Panc1 (cell line): ENCODE data around the gene MARCKSL1. TPM values are rescaled to one million over a fixed set of nuclear protein-coding genes. Genes with fewer than 3 reads are reported as not detected.

Experiments used
- ATAC-seq: fragments of 200-7000 bp; cut with Tn5 transposase; 2 replicates; pipeline ENCODE4 v1.9.1; 2020; ENCODE audit warnings: mild to moderate bottlenecking, moderate library complexity
- BruUV-seq: library from RNA; stranded (reverse); fragments of 400-500 nt; replicated peaks from 2 replicates; lab custom pipeline; 2021; lab: Mats Ljungman, UMichigan
- CTCF ChIA-PET: fragments of 300-600 bp; sonication (Branson Sonifier 250); formaldehyde crosslinking; loops from one replicate; lab custom pipeline; 2022; ENCODE audit warnings: antibody characterized with exemption; lab: Charles Lee
- POLR2A ChIA-PET: fragments of 300-600 bp; sonication (Branson Sonifier 250); formaldehyde crosslinking; loops from one replicate; lab custom pipeline; 2022; ENCODE audit warnings: antibody characterized with exemption; lab: Charles Lee
- DNase-seq: peaks from one replicate; pipeline ENCODE4 v3.0.0-alpha.2; 2010; ENCODE audit warnings: low read depth, low spot score
- H3K27ac ChIP-seq: 2 replicates; pipeline ENCODE4 v1.5.1; 2011; ENCODE audit warnings: mild to moderate bottlenecking, low read length, inconsistent platforms
- H3K27me3 ChIP-seq: fragments of 200-500 bp; sonication (Bioruptor generic); 2 replicates; pipeline ENCODE4 v1.6.0; 2014; ENCODE audit warnings: low read length, inconsistent platforms; ENCODE audit not compliant: control insufficient read depth, insufficient read depth
- H3K36me3 ChIP-seq: fragments of 200-500 bp; sonication (Bioruptor generic); 2 replicates; pipeline ENCODE4 v1.5.1; 2014; ENCODE audit warnings: inconsistent platforms, mild to moderate bottlenecking, low read length, moderate library complexity; ENCODE audit not compliant: control insufficient read depth, insufficient read depth
- H3K4me1 ChIP-seq: 2 replicates; pipeline ENCODE4 v1.5.1; 2011; ENCODE audit warnings: inconsistent platforms, mild to moderate bottlenecking, low read length, moderate library complexity; ENCODE audit not compliant: control insufficient read depth, insufficient read depth
- H3K4me3 ChIP-seq, 2 experiments: 2 replicates each; pipeline ENCODE4 v1.5.1; 2011 to 2012; ENCODE audit warnings: low read depth in 2 of 2, low read length in 2 of 2, mild to moderate bottlenecking in 2 of 2, inconsistent platforms in 1 of 2, moderate library complexity in 1 of 2
- H3K9me3 ChIP-seq: fragments of 200-500 bp; sonication (Bioruptor generic); 2 replicates; pipeline ENCODE4 v1.5.1; 2014; ENCODE audit warnings: low read depth, mild to moderate bottlenecking, inconsistent platforms, low read length, moderate library complexity; ENCODE audit not compliant: control insufficient read depth, insufficient read depth
- POLR2AphosphoS5 ChIP-seq: IDR thresholded peaks from 2 replicates; pipeline ENCODE4 v1.6.1; 2012; ENCODE audit warnings: mild to moderate bottlenecking, low read depth, low read length, moderate library complexity
- SIN3A ChIP-seq: IDR thresholded peaks from 2 replicates; pipeline ENCODE4 v1.6.1; 2012; ENCODE audit warnings: low read depth, mild to moderate bottlenecking, low read length, moderate library complexity, borderline replicate concordance; ENCODE audit not compliant: insufficient read depth
- TCF7L2 ChIP-seq: IDR thresholded peaks from 2 replicates; pipeline ENCODE4 v1.6.1; 2011; ENCODE audit warnings: mild to moderate bottlenecking, low read depth, low read length, inconsistent platforms
- in situ Hi-C: cut with HindIII; loops from 2 replicates; pipeline ENCODE4 v1.10.0; 2016; ENCODE audit warnings: low sequenced_read_pairs, low pct_unique_long_range_greater_than_20kb
- intact Hi-C: fragments of 100-400 bp; cut with micrococcal nuclease; formaldehyde crosslinking; loops from one replicate; pipeline ENCODE4 v1.10.0; 2022; ENCODE audit not compliant: unreplicated experiment
- total RNA-seq: library from RNA; stranded (reverse); gene quantifications from one replicate; pipeline ENCODE4 v1.2.1, GENCODE V29; 2021; ENCODE audit not compliant: unreplicated experiment
- TF ChIP-seq, protein P1 (sequence below), 2 experiments: IDR thresholded peaks; 2 replicates each; pipeline ENCODE4 v1.6.1; 2011 to 2012; ENCODE audit warnings: low read depth in 2 of 2, control low read depth in 1 of 2, low read length in 1 of 2, mild to moderate bottlenecking in 1 of 2, moderate library complexity in 1 of 2; ENCODE audit not compliant: insufficient read depth in 1 of 2
- TF ChIP-seq, protein P2 (sequence below): fragments of 450-650 bp; IDR thresholded peaks from 2 replicates; pipeline ENCODE4 v1.5.1; 2017; ENCODE audit warnings: mild to moderate bottlenecking

Gene MARCKSL1
- total RNA-seq, 1 experiment from 2014 or later: 176 TPM

DNA sequence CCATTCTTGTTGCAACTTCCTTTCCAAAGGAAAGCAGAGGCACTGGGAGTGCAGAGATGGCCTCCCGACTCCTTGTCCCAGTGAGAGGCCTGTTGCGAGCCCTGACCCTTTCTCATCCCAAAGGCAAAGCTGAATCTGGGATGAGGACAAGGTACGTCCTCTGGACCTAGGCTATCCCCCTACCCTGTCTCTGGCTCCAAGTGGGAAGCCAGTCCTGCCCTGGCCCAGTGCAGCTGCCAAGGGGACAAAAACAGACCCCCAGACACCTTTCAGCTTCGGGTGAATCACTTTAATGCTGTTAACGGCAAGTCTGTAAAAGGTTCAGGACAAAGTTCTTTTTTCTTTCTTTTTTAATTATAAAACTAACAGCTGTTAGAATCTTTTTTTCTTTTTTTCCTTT is 28.8 kb upstream of the MARCKSL1 start:
- TF ChIP-seq POLR2AphosphoS5: no peak
- TF ChIP-seq, protein P1, sequence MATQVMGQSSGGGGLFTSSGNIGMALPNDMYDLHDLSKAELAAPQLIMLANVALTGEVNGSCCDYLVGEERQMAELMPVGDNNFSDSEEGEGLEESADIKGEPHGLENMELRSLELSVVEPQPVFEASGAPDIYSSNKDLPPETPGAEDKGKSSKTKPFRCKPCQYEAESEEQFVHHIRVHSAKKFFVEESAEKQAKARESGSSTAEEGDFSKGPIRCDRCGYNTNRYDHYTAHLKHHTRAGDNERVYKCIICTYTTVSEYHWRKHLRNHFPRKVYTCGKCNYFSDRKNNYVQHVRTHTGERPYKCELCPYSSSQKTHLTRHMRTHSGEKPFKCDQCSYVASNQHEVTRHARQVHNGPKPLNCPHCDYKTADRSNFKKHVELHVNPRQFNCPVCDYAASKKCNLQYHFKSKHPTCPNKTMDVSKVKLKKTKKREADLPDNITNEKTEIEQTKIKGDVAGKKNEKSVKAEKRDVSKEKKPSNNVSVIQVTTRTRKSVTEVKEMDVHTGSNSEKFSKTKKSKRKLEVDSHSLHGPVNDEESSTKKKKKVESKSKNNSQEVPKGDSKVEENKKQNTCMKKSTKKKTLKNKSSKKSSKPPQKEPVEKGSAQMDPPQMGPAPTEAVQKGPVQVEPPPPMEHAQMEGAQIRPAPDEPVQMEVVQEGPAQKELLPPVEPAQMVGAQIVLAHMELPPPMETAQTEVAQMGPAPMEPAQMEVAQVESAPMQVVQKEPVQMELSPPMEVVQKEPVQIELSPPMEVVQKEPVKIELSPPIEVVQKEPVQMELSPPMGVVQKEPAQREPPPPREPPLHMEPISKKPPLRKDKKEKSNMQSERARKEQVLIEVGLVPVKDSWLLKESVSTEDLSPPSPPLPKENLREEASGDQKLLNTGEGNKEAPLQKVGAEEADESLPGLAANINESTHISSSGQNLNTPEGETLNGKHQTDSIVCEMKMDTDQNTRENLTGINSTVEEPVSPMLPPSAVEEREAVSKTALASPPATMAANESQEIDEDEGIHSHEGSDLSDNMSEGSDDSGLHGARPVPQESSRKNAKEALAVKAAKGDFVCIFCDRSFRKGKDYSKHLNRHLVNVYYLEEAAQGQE (IDR thresholded peaks at IDR 0.05; ENCODE audit: insufficient read depth in 1 of 2, low read depth in 2 of 2, low read length in 1 of 2): no peak
- TF ChIP-seq SIN3A: no peak
- TF ChIP-seq TCF7L2: no peak
- TF ChIP-seq, protein P2, sequence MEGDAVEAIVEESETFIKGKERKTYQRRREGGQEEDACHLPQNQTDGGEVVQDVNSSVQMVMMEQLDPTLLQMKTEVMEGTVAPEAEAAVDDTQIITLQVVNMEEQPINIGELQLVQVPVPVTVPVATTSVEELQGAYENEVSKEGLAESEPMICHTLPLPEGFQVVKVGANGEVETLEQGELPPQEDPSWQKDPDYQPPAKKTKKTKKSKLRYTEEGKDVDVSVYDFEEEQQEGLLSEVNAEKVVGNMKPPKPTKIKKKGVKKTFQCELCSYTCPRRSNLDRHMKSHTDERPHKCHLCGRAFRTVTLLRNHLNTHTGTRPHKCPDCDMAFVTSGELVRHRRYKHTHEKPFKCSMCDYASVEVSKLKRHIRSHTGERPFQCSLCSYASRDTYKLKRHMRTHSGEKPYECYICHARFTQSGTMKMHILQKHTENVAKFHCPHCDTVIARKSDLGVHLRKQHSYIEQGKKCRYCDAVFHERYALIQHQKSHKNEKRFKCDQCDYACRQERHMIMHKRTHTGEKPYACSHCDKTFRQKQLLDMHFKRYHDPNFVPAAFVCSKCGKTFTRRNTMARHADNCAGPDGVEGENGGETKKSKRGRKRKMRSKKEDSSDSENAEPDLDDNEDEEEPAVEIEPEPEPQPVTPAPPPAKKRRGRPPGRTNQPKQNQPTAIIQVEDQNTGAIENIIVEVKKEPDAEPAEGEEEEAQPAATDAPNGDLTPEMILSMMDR: no peak
- no peaks in the 10 kb centered on the region for H3K4me1 ChIP-seq
- no peaks in the 10 kb centered on the region for H3K36me3 ChIP-seq
- in situ Hi-C loops: no loop called here
- ChIA-PET POLR2A (no interaction called here), CTCF (no interaction called here)
- H3K27me3 ChIP-seq: no peaks in the 10 kb centered on the region
- BruUV-seq: TSS peak; percentile 34
- intact Hi-C loops: no loop called here
- ATAC-seq (no peak), DNase-seq (no peak)
- H3K9me3 ChIP-seq: no peaks in the 10 kb centered on the region
- H3K4me3 ChIP-seq: no peak overlapping the region
- no peak overlapping the region for H3K27ac ChIP-seq

DNA sequence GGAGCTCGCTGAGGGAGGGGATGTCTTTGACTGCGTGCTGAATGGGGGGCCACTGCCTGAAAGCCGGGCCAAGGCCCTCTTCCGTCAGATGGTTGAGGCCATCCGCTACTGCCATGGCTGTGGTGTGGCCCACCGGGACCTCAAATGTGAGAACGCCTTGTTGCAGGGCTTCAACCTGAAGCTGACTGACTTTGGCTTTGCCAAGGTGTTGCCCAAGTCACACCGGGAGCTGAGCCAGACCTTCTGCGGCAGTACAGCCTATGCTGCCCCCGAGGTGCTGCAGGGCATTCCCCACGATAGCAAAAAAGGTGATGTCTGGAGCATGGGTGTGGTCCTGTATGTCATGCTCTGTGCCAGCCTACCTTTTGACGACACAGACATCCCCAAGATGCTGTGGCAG is 27.7 kb upstream of the MARCKSL1 start:
- no peaks in the 10 kb centered on the region for H3K36me3 ChIP-seq
- no peak overlapping the region for H3K27ac ChIP-seq
- in situ Hi-C loops: no loop called here
- no TSS peak for BruUV-seq
- no peak overlapping the region for H3K4me3 ChIP-seq
- ChIA-PET POLR2A (interaction anchor here (0.6 kb wide), 1 partner anchor 80 kb away, joined by 3 read pairs; no protein-coding TSS in a partner anchor), CTCF (no interaction called here)
- intact Hi-C loops: no loop called here
- H3K9me3 ChIP-seq: no peaks in the 10 kb centered on the region
- DNase-seq: no peak
- ATAC-seq: no peak
- no peaks in the 10 kb centered on the region for H3K4me1 ChIP-seq
- no peaks in the 10 kb centered on the region for H3K27me3 ChIP-seq
- TF ChIP-seq, protein P2: no peak
- TF ChIP-seq POLR2AphosphoS5: no peak
- TF ChIP-seq TCF7L2: no peak
- no peak for TF ChIP-seq SIN3A
